NCI-H2196 treated with DMSO at 0.1 percent for 48 hours (cell line): ENCODE results near the gene SAE1.

Experiments used
- DNase-seq: peaks from one replicate; lab custom pipeline; 2025; ENCODE audit not compliant: unreplicated experiment; lab: John Stamatoyannopoulos, UW

Gene SAE1

GRCh38 chr19:47157431-47158321 is 27.0 kb downstream of the SAE1 start:
- DNase-seq, result no peak

DNA sequence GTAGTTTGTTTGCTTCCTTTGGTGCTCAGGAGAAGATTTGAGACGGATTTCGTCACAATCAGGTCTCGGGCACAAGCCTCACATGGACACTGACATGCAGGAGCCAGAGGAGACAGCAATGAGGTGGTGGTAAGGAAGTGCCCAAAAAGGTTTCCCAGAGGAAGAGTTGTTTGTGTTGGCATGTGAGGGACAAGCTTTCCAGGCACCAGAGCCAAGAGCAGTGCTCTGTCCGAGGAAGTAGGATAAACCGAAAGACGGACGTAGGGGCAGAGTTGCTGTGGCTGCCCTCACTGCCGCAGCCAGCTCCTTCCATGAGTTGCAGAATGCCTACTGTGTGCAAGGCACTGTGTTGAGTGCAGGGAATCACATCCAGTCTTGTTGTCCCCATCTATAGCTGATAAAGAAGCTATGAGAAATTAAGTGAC is 27.7 kb downstream of the SAE1 start:
- DNase-seq, result no peak

DNA sequence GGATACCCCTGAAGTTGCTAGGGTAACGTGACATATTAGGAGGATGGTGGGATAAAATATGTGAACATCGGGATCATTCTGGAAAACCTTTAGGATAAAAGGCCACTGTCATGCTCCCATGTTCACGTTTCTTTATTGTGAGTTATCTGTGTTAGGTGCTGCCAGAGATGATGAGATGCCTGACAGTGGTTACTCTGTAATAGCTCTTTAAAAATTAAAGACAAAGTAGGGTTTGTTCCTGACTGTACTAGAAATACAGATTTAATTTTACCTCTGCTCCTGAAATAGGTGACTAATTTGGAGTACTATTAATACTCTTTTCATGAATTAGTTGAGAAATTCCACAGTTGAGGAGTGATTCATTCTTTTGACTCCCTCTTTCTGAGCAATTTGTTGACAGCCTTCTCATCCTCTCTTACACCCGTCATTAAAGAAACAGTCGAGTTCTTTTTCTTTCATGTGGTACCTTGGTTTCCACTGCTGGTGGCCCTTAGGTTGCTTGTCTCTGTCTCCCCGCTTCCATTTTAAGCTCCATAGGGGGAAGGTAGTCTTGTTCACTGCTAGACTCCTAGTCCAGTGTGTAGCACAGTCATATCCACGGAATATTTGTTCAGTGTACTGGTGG is 28.4 kb downstream of the SAE1 start:
- DNase-seq, result no peak

- DNase-seq, result no peak
Observed at GRCh38 chr19:47161876-47162489, 31.3 kb downstream of the SAE1 start.

GRCh38 chr19:47168065-47168464 is 37.4 kb downstream of the SAE1 start:
- no peak for DNase-seq

DNA sequence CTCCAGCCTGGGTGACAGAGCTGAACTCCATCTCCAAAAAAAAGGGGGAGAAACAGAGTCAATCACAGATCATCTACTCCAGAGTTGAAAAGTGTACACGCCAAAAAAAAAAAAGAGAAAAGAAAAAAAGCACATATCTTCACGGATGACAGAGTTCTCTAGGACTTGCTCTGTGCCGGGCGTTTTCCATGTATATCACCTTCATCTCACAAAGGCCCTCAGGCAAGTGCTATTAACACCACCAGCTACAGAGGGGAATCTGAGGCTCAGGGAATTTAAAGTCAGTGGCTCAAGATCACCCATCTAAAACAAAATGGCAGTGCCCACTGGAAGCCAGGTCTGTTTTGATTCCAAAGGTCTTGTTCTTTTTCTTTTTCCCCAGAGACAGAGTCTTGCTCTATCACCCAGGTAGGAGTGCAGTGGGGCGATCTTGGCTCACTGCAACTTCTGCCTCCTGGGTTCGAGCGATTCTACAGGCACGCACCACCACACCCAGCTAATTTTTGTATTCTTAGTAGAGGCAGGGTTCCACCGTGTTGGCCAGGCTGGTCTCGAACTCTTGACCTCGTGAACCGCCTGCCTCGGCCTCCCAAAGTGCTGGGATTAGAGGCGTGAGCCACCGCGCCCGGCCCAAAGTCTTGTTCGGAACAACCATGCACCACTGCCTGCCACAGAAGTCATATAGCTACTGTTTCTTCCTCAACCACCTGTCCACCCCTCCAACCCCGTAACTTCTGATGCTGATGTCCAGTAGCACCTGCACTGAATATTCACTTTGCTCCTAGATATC is 42.2 kb downstream of the SAE1 start:
- DNase-seq, result no peak

DNA sequence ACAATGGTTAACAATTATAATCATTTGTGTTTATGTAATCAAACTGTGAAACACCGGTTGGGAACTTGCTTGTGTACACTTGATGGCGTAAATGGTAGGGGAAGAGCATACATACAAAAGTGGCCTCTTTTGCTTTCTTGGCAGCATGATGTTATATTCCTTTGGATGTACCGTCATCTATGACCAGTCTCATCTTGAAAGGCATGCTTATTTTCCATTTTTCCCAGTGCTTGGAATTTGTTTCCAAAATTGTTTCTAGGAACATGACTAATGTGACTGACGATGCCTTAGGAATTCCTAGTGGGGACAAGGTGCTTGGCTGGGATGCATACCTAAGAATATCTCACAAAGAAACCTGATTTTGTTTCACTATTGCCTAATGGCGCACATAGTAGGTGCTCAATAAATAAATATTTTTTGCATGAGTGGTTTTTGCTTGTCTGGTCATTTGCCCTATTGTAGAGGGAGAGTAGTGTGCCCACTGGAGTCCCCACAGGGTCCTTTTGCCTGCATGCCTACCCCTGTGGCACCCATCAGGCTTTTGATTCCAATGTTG is 45.5 kb downstream of the SAE1 start:
- no peak for DNase-seq

- DNase-seq, result no peak
Observed at GRCh38 chr19:47176627-47177090, 46.0 kb downstream of the SAE1 start.

- DNase-seq, result no peak
Observed at GRCh38 chr19:47179653-47180310, 49.1 kb downstream of the SAE1 start.

DNA sequence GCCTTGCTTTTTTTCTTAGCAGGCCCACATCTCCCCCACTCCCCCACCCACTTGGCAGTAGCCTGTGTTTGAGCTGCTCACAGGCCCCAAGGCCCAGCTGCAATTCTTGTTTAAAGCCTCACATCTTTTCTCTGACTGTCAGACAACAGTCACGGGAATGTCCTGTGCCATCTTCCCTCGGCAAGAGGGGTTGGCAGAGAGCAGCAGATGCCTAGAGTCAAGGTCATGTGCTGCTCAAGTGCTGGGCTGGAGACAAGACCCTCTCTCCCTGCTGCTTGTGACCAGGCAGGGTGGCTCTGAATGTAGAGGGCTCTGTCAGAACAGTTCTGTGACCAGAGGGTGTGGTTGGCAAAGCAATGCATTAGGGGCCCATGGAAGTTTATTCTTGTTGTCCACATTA is 53.0 kb downstream of the SAE1 start:
- DNase-seq, result no peak

- DNase-seq, result no peak
Observed at GRCh38 chr19:47186446-47187334, 56.1 kb downstream of the SAE1 start.

- no peak for DNase-seq
Observed at GRCh38 chr19:47187335-47187655, 56.7 kb downstream of the SAE1 start.

DNA sequence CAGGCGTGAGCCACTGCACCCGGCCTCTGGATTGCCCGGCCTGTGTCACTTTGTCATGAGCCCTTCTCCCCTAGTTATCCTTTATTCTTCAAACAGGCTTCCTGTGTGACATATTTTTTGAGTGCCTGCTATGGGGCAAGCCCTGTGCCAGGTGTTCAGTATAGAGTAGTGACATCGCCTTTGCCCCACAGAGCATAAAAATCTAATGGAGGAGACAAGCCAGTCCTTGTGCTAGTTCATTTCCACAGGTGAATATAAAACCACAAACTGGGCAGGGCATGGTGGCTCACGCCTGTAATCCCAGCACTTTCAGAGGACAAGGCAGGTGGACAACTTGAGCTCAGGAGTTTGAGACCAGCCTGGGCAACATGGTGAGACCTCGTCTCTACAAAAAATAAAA is 57.2 kb downstream of the SAE1 start:
- DNase-seq, result no peak

GRCh38 chr19:47188507-47189033 is 57.9 kb downstream of the SAE1 start:
- no peak for DNase-seq

DNA sequence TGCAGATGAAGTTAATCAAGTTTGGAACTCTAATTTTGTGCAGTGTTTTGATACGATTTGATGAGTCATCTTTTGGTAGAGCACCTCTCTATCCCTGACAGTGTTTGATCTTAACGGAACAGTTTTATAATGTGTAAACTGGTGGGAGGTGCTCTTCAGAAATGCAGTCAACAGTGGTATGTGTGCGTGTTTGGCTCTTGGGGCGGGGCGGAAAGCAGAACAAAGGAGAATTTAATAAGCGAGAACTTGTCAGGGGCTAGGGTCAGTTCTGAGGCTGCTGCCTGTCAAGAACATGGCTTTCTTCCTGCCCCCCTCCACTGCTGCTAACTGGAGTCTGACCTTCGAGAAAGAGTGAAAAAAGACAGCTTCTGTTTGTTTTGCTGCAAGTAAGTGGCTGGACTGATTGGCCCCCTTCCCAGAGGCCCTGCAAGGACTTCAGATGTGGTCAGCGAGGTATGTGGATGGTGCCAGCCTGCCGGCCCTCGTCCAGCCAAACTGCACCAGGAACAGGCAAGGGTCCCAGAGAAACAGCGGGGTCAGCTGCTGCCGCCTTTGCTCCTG is 59.6 kb downstream of the SAE1 start:
- peak; percentile 96 for DNase-seq

- DNase-seq, result no peak
Observed at GRCh38 chr19:47195434-47195833, 64.8 kb downstream of the SAE1 start.

DNA sequence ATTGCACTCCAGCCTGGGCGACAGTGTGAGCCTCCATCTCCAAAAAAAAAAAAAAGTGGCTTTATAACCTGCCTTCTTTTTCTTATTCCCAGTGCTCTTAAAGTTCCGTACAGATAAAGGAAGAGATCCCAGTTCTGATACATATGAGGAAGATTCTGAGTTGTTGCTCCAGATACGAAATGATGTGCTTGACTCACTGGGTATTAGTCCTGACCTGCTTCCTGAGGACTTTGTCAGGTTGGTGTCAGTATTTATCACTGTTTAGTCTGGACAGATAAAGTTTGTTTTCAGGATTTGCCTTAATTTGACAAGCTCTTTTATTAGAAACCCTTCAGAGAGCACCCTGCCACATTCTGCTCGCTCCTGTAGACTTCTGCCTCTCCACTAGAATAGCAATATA is 66.5 kb downstream of the SAE1 start:
- DNase-seq, result no peak

- no peak for DNase-seq
Observed at GRCh38 chr19:47200530-47200929, 69.9 kb downstream of the SAE1 start.

DNA sequence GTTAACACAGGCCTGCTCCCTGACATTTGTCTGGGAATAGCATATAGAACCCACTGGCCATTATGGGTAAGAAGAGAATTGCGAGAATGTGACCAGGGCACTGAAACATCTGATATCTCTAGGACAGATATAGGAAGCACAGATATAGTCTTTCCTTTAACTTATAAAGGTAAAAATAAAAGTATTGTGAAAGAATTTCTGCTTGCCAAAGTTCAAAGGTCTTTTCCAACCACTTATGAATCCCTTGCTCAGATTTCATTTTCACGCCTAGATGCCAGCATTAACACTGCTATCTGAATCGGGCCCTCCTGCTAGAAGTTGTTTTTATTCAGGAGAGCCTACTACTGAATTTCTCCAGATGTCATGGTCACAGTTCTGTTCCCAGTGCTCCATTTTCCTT is 72.6 kb downstream of the SAE1 start:
- DNase-seq, result no peak
